ENCODE data around the gene FUT2.
"Not testable (repeated sequence)": the region's sequence is repeated elsewhere in the genome, so short reads cannot be mapped to it uniquely, and the experiment has no call there.

The FUT2 gene

GRCh38 chr19:48716562-48717291, 21.0 kb downstream of the FUT2 start:
- Histone ChIP-seq H3K27me3 (ENCODE audit: low read length) (no peaks in the 10 kb centered on the region), H3K4me3 (ENCODE audit: insufficient read depth, low read length, poor library complexity, severe bottlenecking) (no peak overlapping the region), H3K27ac (ENCODE audit: low read depth, low read length) (no peak overlapping the region), H3K9me2 (replicated peaks; ENCODE audit: insufficient read depth, low read length) (no peaks in the 10 kb centered on the region), H2AFZ (ENCODE audit: low read depth, low read length, severe bottlenecking) (no peak overlapping the region), H3K36me3 (ENCODE audit: low read length) (no peaks in the 10 kb centered on the region), H4K20me1 (ENCODE audit: low read depth, low read length) (no peaks in the 10 kb centered on the region), H3K4me2 (ENCODE audit: low read depth, low read length, poor library complexity, severe bottlenecking) (no peak overlapping the region), H3K9ac (ENCODE audit: low read length) (no peak overlapping the region), H3K9me3 (ENCODE audit: insufficient read depth, low read length) (no peaks in the 10 kb centered on the region), H3F3A (ENCODE audit: insufficient read depth) (no peaks in the 10 kb centered on the region), H3K79me2 (ENCODE audit: insufficient read depth, low read length) (no peaks in the 10 kb centered on the region)
- TF ChIP-seq CTCF (IDR thresholded peaks at IDR 0.05; ENCODE audit: insufficient read depth, low read length, poor library complexity, severe bottlenecking): no peak
- no peak for TF ChIP-seq EZH2phosphoT487 (conservative IDR thresholded peaks at IDR 0.05; ENCODE audit: low read length)

- not testable (repeated sequence) for H3K9ac ChIP-seq (ENCODE audit: low read length); H3K9me2 ChIP-seq (replicated peaks; ENCODE audit: insufficient read depth, low read length); H3K4me2 ChIP-seq (ENCODE audit: low read depth, low read length, poor library complexity, severe bottlenecking); H3K27ac ChIP-seq (ENCODE audit: low read depth, low read length); H3K79me2 ChIP-seq (ENCODE audit: insufficient read depth, low read length); H3K4me3 ChIP-seq (ENCODE audit: insufficient read depth, low read length, poor library complexity, severe bottlenecking); H3K9me3 ChIP-seq (ENCODE audit: insufficient read depth, low read length); H3K36me3 ChIP-seq (ENCODE audit: low read length); H4K20me1 ChIP-seq (ENCODE audit: low read depth, low read length); H3F3A ChIP-seq (ENCODE audit: insufficient read depth); H2AFZ ChIP-seq (ENCODE audit: low read depth, low read length, severe bottlenecking); H3K27me3 ChIP-seq (ENCODE audit: low read length)
Observed at GRCh38 chr19:48718106-48718505, 22.3 kb downstream of the FUT2 start.

GRCh38 chr19:48718711-48719231, 23.0 kb downstream of the FUT2 start:
- Histone ChIP-seq H3K27me3 (ENCODE audit: low read length) (no peaks in the 10 kb centered on the region), H4K20me1 (ENCODE audit: low read depth, low read length) (no peaks in the 10 kb centered on the region), H3F3A (ENCODE audit: insufficient read depth) (no peaks in the 10 kb centered on the region), H3K4me2 (ENCODE audit: low read depth, low read length, poor library complexity, severe bottlenecking) (no peak overlapping the region), H3K9me2 (replicated peaks; ENCODE audit: insufficient read depth, low read length) (no peaks in the 10 kb centered on the region), H3K4me3 (ENCODE audit: insufficient read depth, low read length, poor library complexity, severe bottlenecking) (no peak overlapping the region), H3K9me3 (ENCODE audit: insufficient read depth, low read length) (no peaks in the 10 kb centered on the region), H3K36me3 (ENCODE audit: low read length) (no peaks in the 10 kb centered on the region), H3K27ac (ENCODE audit: low read depth, low read length) (no peak overlapping the region), H3K79me2 (ENCODE audit: insufficient read depth, low read length) (no peaks in the 10 kb centered on the region), H3K9ac (ENCODE audit: low read length) (no peak overlapping the region), H2AFZ (ENCODE audit: low read depth, low read length, severe bottlenecking) (no peak overlapping the region)
- TF ChIP-seq EZH2phosphoT487 (conservative IDR thresholded peaks at IDR 0.05; ENCODE audit: low read length) (no peak), CTCF (IDR thresholded peaks at IDR 0.05; ENCODE audit: insufficient read depth, low read length, poor library complexity, severe bottlenecking) (no peak)
